Ovary (tissue), 9 donors: Measurements from ENCODE around the gene DIS3L2. TPM values are rescaled to one million over a fixed set of nuclear protein-coding genes. Genes with fewer than 3 reads are reported as not detected.
A peak's percentile ranks its signal among the peaks of the same experiment; 100 is the strongest.

Experiments used
- DNase-seq, 5 donors: peaks; one replicate each; pipeline ENCODE4 v3.0.0-alpha.2; 2019 to 2020
- H3K27ac ChIP-seq, 2 donors: fragments of 200-600 bp; one replicate each; pipeline versions ENCODE4 v1.5.1 to v1.8.0; 2019 to 2022
- H3K27me3 ChIP-seq: fragments of 200-600 bp; one replicate; pipeline ENCODE4 v1.8.0; 2022
- H3K36me3 ChIP-seq: fragments of 200-600 bp; sonication (generic); one replicate; pipeline ENCODE4 v1.5.1; 2019
- H3K4me1 ChIP-seq: one replicate; pipeline ENCODE4 v1.8.1; 2013; ENCODE audit warnings: mild to moderate bottlenecking, moderate library complexity; ENCODE audit not compliant: insufficient read depth
- H3K4me3 ChIP-seq: fragments of 200-600 bp; sonication (generic); one replicate; pipeline ENCODE4 v1.5.1; 2017
- H3K9me3 ChIP-seq, 2 donors: fragments of 200-600 bp in 1 of 2; sonication (generic) in 1 of 2; one replicate each; pipeline versions ENCODE4 v1.5.1 to v1.8.1; 2013 to 2019; ENCODE audit warnings: mild to moderate bottlenecking in 1 of 2, moderate library complexity in 1 of 2
- CTCF ChIP-seq, 3 donors: fragments of 450-650 bp in 2 of 3; fragments of 200-600 bp in 1 of 3; IDR thresholded peaks; one replicate each; pipeline versions ENCODE4 v1.5.1 to v1.8.0; 2016 to 2022; ENCODE audit warnings: antibody characterized with exemption in 3 of 3, mild to moderate bottlenecking in 1 of 3
- EP300 ChIP-seq: sonication (generic); formaldehyde crosslinking; IDR thresholded peaks from one replicate; pipeline ENCODE4 v1.6.1; 2017; ENCODE audit warnings: antibody characterized with exemption
- POLR2A ChIP-seq: fragments of 450-650 bp; IDR thresholded peaks from one replicate; pipeline ENCODE4 v1.6.1; 2017; ENCODE audit warnings: antibody characterized with exemption, mild to moderate bottlenecking, moderate library complexity
- WGBS, 3 donors: extraction: QIAGEN DNeasy Blood & Tissue Kit in 1 of 3; methylation state at CpG; one replicate each; pipeline versions ENCODE4 v1.1.5 to v1.1.7; 2013 to 2017; 5-methylcytosine and 5-hydroxymethylcytosine counted together
- intact Hi-C, 4 donors: fragments of 100-400 bp; cut with DNase I; formaldehyde crosslinking; loops; one replicate each; pipeline versions ENCODE4 v1.11.0 to v1.15.1; 2022 to 2023
- polyA plus RNA-seq, 2 donors: library from polyadenylated mRNA; stranded (reverse); fragments of 200-250 nt in 1 of 2; fragments of 350-450 nt in 1 of 2; fragmentation: Illumina TruSeq in 1 of 2; extraction: RNeasy Lipid Tissue Mini Kit (QIAGEN cat#74804) in 1 of 2; gene quantifications; one replicate each; pipeline ENCODE4 v1.2.3, GENCODE V29; 2013 to 2014
- total RNA-seq, 7 donors: library from RNA; depleted of rRNA in 2 of 7; stranded (reverse); fragments of >200 nt in 2 of 7; fragmentation: NEBNext Ultra II Directional in 3 of 7; extraction: Animal tissue kit (Norgen Biotek cat#: 25700) in 3 of 7; gene quantifications; one replicate each; pipeline versions ENCODE4 v1.1.0 to v1.2.4, GENCODE V29; 2016 to 2023
- donor health status: DM: no; HTN: no; CAD: no; lungs with moderate emphysema.
- donor health status: DM: no; HTN: no; CAD: no.
- donor health status: Bipolar disorder and iron deficiency.
- donor health status: DM: yes; HTN: yes; CAD: no.
- donor health status: DM: no; HTN: no; CAD: no.
- donor health status: DM: yes; HTN: yes; CAD: no.

DIS3L2 gene
- total and polyA plus RNA-seq, 9 donors, result 18.2 to 52.0 (median 32.8) TPM

GRCh38 chr2:232345251-232345650 is 383.7 kb downstream of the DIS3L2 start:
- Histone ChIP-seq H3K27me3 (no peaks in the 10 kb centered on the region), H3K36me3 (no peaks in the 10 kb centered on the region), H3K4me3 (no peak overlapping the region), H3K4me1 (no peaks in the 10 kb centered on the region), H3K27ac (no peak overlapping the region), H3K9me3 (no peaks in the 10 kb centered on the region)
- no peak for TF ChIP-seq CTCF (IDR thresholded peaks at IDR 0.05)
- TF ChIP-seq EP300, result no peak
- TF ChIP-seq POLR2A, result no peak
- peak in 1 of 5 donors; percentile 14 for DNase-seq
- 88 to 91% (median 89%) methylated on average over 8 of the region's 8 CpGs for WGBS, 3 donors
- intact Hi-C loops, result no loop called here

- no peak for DNase-seq
- intact Hi-C loops, result no loop called here
- H3K4me3 ChIP-seq, result no peak overlapping the region
- no peak for TF ChIP-seq CTCF (IDR thresholded peaks at IDR 0.05)
- TF ChIP-seq EP300, result no peak
- H3K36me3 ChIP-seq, result no peaks in the 10 kb centered on the region
- WGBS, 3 donors, result 87 to 93% (median 92%) methylated on average over 6 of the region's 6 CpGs
- peaks cover 3% of the 10 kb centered on the region for H3K4me1 ChIP-seq
- no peaks in the 10 kb centered on the region for H3K27me3 ChIP-seq
- no peak overlapping the region for H3K27ac ChIP-seq
- H3K9me3 ChIP-seq, result no peaks in the 10 kb centered on the region
These were observed 385.9 kb downstream of the DIS3L2 start for GRCh38 chr2:232347369-232347768.

- peak in 1 of 5 donors; percentile 31 for DNase-seq
- Histone ChIP-seq H3K27me3 (no peaks in the 10 kb centered on the region), H3K4me1 (peaks cover 3% of the 10 kb centered on the region), H3K9me3 (no peaks in the 10 kb centered on the region), H3K36me3 (no peaks in the 10 kb centered on the region), H3K27ac (no peak overlapping the region), H3K4me3 (no peak overlapping the region)
- TF ChIP-seq EP300 (no peak), POLR2A (no peak), CTCF (IDR thresholded peaks at IDR 0.05) (no peak)
- intact Hi-C loops, result no loop called here
- 45 to 55% (median 49%) methylated on average over 6 of the region's 6 CpGs for WGBS, 3 donors
These were observed 387.4 kb downstream of the DIS3L2 start for GRCh38 chr2:232348936-232349335.

- 55 to 71% (median 57%) methylated on average over 7 of the region's 7 CpGs for WGBS, 3 donors
- Histone ChIP-seq H3K36me3 (no peaks in the 10 kb centered on the region), H3K9me3 (no peaks in the 10 kb centered on the region), H3K27ac (no peak overlapping the region), H3K27me3 (no peaks in the 10 kb centered on the region), H3K4me3 (no peak overlapping the region), H3K4me1 (peaks cover 3% of the 10 kb centered on the region)
- peak in 1 of 5 donors; percentile 17 for DNase-seq
- TF ChIP-seq EP300, result no peak
- TF ChIP-seq CTCF (IDR thresholded peaks at IDR 0.05), result no peak
- no peak for TF ChIP-seq POLR2A
- intact Hi-C loops, result no loop called here
These were observed 388.0 kb downstream of the DIS3L2 start for GRCh38 chr2:232349546-232349945.
